Measurements from ENCODE around the gene FAF2.
A peak's percentile ranks its signal among the peaks of the same experiment; 100 is the strongest.
"Not testable (repeated sequence)": the region's sequence is repeated elsewhere in the genome, so short reads cannot be mapped to it uniquely, and the experiment has no call there.

Gene FAF2

DNA sequence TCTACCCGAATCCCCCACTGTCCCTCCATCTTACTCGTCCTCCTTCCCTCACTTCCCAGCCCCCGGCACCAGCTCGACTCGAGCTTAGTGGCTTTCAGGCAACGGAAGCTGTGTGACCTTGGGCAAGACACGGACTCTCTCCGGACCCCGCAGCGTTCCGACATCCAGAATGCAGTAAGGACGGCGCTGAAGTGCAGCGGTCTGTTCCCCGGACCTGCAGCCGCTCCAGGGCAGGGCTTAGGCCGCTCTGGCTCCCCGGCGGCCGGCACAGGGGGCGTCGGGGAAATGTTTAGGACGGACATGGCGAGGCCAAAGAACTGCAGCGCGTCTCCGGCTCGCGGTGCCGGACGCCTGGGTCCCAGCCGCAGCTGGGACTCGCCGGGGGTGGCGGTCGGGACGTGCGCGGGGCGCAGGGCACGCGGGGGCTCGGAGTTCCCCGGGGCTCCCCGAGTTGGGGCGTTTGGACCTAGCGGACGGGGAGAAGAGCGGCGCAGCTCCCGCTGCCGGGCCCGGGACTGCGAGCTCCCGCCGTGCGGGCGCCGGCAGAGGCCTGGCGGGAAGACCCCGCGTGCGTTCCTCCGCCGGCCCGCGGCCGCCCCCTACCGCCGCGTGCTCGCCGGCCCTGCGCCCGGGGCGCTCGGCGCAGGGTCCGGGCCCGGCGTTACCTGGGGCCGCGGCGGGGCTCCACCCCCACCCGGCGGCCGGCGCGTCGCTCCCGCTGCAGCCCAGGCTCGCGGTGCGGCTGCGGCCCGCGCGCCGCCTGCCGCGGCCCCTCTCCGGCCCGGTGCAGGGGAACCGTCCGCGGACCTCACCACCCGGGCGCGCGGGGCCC, 94.6 kb downstream of the FAF2 start:
- DNase-seq (ENCODE audit: low spot score), result peak; percentile 45

DNA sequence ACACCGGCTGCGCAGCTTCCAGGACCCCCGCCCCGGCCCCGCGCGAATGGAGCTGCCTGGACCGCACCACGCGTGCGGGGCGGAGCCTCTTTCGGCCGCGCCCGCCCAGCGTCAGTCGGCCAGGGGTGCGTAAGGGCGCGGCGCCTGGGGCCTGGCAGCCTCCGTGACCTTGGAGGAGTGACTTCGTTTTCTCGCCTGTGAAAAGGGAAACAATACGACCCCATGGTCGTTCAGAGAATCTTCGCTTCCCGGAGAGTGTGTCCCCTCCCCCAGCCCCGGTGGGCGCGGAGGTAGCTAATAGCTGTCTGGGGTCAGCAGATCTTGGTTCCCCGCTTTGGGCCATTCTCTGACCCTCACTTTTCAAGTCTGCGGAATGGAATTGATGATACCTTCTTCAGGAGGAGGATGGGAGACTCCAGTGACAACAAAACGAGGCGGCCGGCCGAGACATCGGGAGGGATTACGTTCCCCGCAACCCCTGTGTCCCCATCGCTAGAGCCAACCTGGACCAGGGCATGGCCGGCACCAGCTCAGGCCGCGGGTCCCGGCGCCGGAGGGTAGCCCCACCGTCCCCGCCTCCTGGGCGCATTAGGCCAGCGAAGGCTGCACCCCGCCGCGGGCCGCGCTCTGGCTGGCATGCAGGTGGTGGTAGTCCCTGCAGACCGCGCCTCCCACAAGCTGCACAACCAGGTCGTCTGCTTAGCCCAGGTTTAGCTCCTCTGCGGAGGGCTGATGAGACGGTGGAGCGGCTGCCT, 95.4 kb downstream of the FAF2 start:
- DNase-seq (ENCODE audit: low spot score), result peak; percentile 76

DNA sequence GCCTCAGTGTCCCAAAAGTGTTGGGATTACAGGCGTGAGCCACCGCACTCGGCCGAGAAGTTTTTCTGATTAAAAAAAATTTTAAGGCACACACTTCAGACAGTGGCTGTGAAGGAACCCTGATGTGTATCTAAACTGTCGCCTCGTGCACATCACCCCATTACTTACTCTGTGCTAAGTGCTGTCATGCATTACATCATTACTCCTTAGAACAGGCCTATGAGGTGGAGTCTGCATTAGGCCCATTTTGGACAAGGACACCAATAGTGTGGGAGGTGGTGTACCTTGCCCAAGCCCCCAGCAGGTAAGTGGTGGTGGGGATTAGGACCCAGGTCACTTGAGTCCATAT, 97.2 kb downstream of the FAF2 start:
- no peak for DNase-seq (ENCODE audit: low spot score)

DNA sequence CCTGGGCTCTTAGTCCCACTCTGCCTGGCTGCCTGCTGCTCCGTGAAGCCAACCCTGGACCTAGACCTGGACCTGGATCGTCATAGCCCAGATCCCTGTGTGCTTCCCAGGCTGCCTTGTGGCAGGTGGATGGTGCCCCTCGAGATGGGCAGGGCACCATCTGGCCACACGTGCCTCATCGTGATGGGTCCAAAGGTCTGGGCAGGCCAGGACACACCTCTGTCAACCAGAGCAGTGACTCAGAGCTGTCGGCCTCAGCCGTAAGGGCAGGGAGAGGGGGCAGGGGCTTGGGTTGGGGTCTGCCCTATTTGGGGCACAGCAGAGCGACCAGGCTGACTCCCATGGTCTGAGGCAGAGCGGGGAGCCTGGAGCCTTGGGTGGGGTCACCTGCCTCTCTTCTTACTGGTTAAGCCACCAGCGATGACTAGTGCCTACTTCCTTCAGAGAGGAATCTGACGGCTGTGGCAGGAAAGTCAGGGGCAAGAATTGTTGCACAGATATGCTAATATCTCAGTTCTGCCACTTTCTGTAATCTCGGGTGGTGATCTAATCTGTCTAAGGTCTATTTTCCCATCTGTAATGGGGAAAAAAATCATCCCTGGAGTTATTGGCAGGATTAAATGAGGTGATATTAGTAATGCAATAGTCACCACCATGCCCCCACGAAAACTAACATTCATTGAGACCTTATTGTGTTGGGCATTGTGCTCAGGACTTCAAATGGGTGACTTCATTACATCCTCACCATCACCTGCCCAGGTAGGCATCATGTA, 97.7 kb downstream of the FAF2 start:
- DNase-seq (ENCODE audit: low spot score), result no peak

DNA sequence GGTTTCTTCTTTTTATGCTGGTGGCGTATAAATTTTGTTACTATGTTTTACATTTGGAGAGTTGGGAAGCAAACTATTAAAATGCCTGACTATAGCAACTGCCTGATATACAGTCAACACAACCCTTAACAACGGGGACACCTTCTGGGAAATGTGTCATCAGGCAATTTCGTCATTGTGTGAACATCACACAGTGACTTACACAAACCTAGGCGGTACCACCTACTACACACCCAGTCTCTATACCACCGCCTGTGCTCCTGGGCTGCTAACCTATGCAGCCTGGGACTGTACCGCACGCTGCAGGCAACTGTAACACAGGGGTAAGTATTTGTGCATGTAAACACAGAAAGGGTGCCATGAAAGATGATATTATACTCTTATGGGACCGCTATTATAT, 99.6 kb downstream of the FAF2 start:
- DNase-seq (ENCODE audit: low spot score), result no peak

DNA sequence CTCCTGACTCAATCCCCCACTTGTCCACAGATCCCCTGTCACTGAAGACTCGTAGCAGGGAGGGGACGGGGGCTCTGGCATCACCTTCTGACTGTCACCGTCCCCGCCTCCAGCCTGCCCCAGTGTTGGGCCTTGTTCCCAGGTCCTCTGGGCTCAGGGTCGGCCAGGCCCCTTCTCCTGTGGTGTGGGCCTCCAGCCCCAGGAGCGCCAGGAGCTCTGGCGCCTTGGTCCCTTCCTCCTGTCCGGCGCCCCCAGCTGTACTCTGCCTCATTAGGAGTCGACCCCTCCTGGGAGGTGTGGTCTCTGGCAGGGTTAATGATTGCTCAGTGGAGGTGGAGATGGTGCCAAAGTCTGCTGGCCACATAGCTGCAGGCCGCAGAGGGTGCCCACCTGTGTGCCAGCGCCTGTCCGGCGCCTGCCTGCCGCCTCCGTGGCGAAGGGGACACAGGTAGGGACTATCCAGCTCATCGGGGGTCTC, 100.8 kb downstream of the FAF2 start, which contains the start of gene CDHR2:
CDHR2 (plus strand) TSS at position 376 of the 478 bp plus-strand sequence. CDS start 16,011 bp downstream, outside the sequence.
- DNase-seq (ENCODE audit: low spot score), result no peak

DNA sequence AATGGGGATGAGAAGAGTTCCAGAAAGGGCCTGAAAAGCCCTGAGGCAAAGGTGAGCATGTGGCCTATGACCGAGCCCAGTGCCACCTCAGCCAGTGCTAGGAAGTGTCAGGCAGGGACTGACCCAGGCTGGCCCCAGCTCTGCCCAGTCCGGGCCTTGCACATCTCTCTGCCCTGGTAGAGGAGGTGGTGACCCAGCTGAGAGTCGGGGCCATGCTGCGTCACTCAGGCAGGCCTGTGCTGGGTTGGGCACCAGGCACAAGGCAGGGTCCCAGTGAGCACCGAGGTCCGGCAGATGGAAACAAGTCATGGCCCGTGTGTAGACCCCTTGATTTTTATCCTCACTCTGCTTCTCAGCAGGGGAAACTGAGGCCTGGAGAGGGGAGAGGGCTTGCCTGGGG, 101.7 kb downstream of the FAF2 start:
- no peak for DNase-seq (ENCODE audit: low spot score)

DNA sequence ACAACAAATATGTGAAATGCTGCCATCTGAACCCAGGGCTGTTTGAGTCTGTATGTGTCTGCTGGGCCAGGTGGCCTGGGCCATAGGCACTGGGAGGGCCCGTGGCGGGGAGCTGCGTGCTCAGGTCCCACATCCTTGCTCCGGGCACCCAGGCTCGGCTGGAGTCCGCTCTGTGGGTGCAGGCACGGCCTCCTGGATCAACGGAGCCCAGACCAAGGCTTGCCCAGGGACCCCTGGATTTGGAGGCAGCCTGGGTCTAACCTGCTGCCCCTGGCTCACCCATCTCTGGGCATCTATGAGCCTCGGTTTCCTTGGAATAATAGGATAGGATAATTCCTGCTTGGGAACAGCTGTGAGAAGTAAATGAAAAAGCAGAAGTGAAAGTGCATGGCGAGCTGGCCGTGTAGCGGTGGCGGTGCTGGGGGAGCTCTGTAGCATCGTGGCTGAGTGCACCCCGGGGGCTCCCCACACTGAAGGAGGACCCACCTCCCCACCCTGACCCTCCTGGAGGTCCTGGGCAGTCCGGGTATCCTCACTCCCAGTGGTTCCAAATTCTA, 102.2 kb downstream of the FAF2 start:
- no peak for DNase-seq (ENCODE audit: low spot score)

DNA sequence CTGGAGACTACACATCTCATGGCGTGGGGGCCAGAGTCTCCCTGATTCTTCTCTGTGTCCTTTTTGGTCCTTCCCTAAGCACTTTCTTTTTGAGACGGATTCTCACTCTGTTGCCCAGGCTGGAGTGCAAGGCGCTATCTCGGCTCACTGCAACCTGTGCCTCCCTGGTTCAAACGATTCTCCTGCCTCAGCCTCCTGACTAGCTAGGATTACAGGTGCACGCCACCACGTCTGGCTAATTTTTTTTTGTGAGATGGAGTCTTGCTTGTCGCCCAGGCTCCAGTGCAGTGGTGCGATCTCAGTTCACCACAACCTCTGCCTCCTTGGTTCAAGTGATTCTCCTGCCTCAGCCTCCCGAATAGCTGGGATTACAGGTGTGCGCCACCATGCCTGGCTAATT, 102.8 kb downstream of the FAF2 start:
- not testable (repeated sequence) for DNase-seq (ENCODE audit: low spot score)

DNA sequence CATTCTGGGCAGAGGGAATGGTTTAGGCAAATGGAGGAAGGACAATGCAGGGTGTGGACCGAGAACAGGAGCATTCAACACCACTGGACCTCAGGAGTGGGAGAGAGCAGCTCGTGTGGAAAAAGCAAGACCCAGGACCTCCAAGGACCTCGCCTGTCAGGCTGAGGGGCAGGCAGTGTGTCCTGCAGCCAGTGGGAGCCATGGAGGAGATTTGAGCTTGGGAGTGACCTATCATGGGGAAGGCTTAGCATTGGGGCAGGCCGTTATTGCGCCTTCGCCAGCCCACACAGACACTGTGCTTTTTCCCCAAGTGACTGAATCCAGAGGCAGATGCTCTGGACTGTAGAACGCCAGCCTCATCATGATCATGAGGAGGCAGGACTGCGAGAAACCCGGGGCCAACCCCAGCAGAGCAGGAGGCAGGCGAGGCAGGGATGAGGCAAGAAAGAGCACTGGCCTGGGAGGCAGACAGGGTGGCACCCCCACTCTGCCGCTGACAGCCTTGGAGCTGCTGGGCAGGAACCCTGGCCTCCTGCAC, 104.2 kb downstream of the FAF2 start:
- no peak for DNase-seq (ENCODE audit: low spot score)

DNA sequence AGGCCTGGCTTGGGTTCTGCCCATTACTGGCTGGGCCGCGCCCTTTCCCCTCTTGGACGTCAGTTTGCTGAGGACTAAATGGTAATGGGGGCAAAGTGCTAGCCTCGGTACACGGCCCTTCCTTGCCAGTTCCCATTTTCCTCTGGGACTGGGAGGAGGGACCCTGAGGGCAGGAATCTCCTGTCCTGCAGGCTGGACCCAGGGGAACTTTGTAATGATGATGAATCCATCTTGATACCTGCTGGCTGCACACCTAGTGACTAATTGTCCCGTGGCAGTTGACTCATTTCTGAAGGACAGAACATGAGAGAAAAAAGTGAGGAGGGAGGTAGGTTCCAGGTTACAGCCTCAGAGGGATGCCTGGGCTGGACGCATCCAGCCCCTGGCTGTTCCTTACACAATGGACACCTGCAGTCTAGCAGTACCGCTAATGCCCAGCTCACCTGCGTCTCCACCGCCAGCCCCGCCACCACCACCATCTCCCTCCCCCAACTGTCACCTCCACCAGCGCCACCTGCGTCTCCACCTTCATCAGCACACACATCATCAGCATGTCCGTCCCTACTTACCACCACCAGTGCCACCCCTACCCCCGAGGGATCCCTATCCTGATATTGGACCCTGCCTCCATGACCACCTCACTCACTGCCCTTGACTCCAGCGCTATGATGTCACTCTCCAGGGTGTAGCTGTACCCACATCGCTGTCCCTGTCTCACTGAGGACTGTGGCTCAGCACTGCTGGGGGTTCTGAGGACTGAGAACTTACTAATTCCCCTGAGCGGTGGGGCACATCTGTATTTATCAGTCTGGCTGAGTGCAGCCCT, 105.3 kb downstream of the FAF2 start:
- no peak for DNase-seq (ENCODE audit: low spot score)

DNA sequence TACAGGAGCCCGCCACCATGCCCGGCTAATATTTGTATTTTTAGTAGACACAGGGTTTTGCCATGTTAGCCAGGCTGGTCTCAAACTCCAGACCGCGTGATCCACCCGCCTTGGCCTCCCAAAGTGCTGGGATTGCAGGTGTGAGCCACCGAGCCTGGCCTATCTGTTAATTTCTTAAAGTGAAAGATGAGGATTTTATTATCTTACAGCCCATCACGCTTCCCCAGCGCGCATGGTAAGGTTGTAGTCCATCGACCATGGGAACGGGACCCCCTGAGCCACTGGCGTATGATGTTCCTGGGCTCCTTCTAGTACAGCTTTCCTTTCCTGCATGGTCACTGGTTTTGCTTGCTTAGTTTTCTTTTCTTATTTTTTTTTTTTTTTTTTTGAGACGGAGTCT, 109.7 kb downstream of the FAF2 start:
- no peak for DNase-seq (ENCODE audit: low spot score)
